Lower leg skin (tissue), 4 donors: Measurements from ENCODE around the gene PCARE. TPM values are rescaled to one million over a fixed set of nuclear protein-coding genes. Genes with fewer than 3 reads are reported as not detected.

Experiments used
- DNase-seq, 2 donors: peaks; one replicate each; pipeline ENCODE4 v3.0.0-alpha.2; 2019; ENCODE audit warnings: low spot score in 2 of 2
- H3K4me3 ChIP-seq: fragments of 200-600 bp; sonication (generic); 2 replicates; pipeline ENCODE4 v1.5.1; 2017; ENCODE audit warnings: mild to moderate bottlenecking, low read depth; ENCODE audit not compliant: poor library complexity, severe bottlenecking
- CTCF ChIP-seq, 3 donors: fragments of 450-650 bp; IDR thresholded peaks; one replicate each; pipeline ENCODE4 v1.5.1; 2016; ENCODE audit warnings: antibody characterized with exemption in 3 of 3, mild to moderate bottlenecking in 3 of 3, moderate library complexity in 2 of 3
- POLR2A ChIP-seq, 2 donors: fragments of 450-650 bp; IDR thresholded peaks; one replicate each; pipeline ENCODE4 v1.6.1; 2016 to 2017; ENCODE audit warnings: antibody characterized with exemption in 2 of 2, mild to moderate bottlenecking in 1 of 2, moderate library complexity in 1 of 2
- WGBS, 2 donors: methylation state at CpG; one replicate each; pipeline ENCODE4 v1.1.5; 2018; 5-methylcytosine and 5-hydroxymethylcytosine counted together
- intact Hi-C: fragments of 100-400 bp; cut with DNase I; formaldehyde crosslinking; loops from one replicate; pipeline ENCODE4 v1.15.0; 2023; ENCODE audit warnings: low total_unique reads
- total RNA-seq, 4 donors: library from RNA; depleted of rRNA; stranded (reverse); fragments of >200 nt; gene quantifications; one replicate each; pipeline ENCODE4 v1.1.0, GENCODE V29; 2016

The PCARE gene
- total RNA-seq, 4 donors from 2014 or later: 0.02 to 0.13 TPM; not detected in 2

DNA sequence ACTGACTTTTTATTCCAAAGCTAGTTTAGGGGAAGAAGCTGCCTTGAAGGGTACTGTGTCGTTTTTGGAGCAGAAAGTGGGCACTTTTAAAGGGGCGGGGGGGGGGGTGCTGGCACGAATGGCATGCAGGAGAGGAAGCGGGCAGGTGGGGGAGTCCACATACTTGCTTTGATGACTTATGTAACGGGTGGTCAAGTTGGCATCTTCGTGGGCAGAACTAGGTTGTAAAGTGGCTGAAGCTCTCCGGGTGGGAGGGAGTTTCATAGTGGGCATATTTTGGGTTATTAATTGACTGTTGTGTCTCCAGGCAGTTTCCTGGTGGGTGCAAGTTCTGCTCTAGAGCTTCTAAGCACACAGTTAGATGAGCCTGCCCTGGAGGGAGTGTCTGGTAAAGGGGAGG is 19.9 kb downstream of the PCARE start:
- TF ChIP-seq POLR2A (IDR thresholded peaks at IDR 0.05) (no peak), CTCF (IDR thresholded peaks at IDR 0.05) (no peak)
- intact Hi-C loops: no loop called here
- no peak for DNase-seq
- WGBS, 2 donors: 65 to 85% methylated on average over 7 of the region's 7 CpGs
- no peak overlapping the region for H3K4me3 ChIP-seq

DNA sequence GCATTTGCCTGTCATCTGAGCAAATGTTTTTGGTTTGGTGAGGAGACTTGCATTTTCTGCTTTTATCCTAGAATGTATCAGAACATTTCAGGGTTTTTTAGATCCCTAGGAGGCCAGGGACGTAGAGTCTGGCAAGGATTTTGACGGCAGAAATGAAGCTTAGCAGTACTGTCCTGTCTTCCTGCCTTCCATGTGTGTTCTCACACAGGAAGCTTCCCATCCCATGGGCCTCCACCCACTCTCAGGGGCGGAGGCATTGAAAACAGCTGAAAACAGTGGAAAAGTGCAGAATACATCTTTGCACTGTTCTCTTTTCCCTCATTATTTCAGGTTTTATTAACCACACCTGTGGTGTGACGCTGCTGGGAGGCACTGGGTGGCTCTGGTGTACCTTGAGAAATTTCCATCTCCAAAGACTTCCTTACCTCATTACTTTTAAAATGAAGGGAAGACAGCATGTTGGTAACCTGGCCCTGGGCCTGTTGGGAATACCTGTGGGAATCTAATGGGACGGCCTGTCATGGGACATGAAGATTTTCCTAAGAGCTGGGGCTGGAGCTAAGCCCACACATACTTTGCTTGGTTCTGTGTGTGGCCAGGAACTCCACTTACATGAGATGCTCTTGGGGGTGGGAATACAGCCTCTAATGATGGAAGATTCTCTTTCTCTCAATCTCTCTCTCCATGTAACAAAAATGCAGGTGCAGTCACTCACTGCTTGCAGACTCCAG is 20.5 kb downstream of the PCARE start:
- no peak for TF ChIP-seq CTCF (IDR thresholded peaks at IDR 0.05)
- no peak for TF ChIP-seq POLR2A (IDR thresholded peaks at IDR 0.05)
- H3K4me3 ChIP-seq: no peak overlapping the region
- intact Hi-C loops: no loop called here
- WGBS, 2 donors: 36 to 45% methylated on average over 5 of the region's 5 CpGs
- no peak for DNase-seq

DNA sequence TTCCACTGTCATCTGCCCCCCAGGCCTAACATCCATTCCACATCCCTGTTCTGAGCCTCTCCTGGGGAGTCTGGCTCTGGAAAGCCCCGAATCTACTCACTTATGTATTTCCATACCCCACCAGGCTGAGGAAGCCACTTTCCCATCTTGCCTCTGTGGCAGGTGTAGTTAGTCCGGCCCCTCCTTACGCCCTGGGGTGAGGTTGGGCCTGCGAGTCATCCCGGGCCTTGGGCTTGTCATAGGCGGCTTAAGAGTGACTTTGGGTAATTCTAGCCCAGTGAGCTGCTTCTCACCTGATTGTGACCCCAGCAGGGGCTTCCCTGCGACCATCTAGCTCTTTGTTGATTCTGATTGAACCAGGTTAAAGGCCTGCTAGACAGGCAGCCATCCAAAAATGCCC is 21.1 kb downstream of the PCARE start:
- WGBS, 2 donors: 44 to 58% methylated on average over 7 of the region's 7 CpGs
- TF ChIP-seq CTCF (IDR thresholded peaks at IDR 0.05) (no peak), POLR2A (IDR thresholded peaks at IDR 0.05) (no peak)
- DNase-seq: no peak
- no peak overlapping the region for H3K4me3 ChIP-seq
- intact Hi-C loops: no loop called here

DNA sequence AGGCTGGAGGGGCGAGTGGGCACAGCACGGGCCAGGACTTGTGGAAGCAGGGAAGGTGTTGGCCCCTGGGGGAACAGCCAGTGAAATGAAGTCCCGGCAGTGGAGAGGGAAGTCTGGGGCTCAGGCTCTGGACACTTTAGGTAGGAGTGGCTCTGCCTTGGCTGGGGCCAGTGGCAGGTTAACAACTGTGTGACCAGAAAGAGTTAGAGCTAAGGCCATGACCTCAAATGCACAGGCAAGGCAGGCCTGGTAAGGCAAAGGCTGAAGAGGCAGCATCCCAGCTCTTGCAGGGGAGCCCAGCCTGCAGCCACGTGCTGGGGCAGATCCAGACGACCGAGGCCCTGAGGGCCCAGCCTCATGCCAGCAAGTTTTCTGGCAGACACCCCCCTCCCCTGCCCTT is 21.5 kb downstream of the PCARE start:
- intact Hi-C loops: no loop called here
- 44 to 48% methylated on average over 6 of the region's 6 CpGs for WGBS, 2 donors
- H3K4me3 ChIP-seq: no peak overlapping the region
- TF ChIP-seq CTCF (IDR thresholded peaks at IDR 0.05) (no peak), POLR2A (IDR thresholded peaks at IDR 0.05) (no peak)
- no peak for DNase-seq

GRCh38 chr2:29051730-29052129 is 22.6 kb downstream of the PCARE start:
- TF ChIP-seq POLR2A (IDR thresholded peaks at IDR 0.05): no peak
- TF ChIP-seq CTCF (IDR thresholded peaks at IDR 0.05): no peak
- DNase-seq: no peak
- no peak overlapping the region for H3K4me3 ChIP-seq
- 91 to 99% methylated on average over 8 to 12 of the region's 12 CpGs for WGBS, 2 donors
- intact Hi-C loops: no loop called here

GRCh38 chr2:29050591-29050990 is 23.7 kb downstream of the PCARE start:
- intact Hi-C loops: no loop called here
- no peak overlapping the region for H3K4me3 ChIP-seq
- 85 to 91% methylated on average over 8 of the region's 8 CpGs for WGBS, 2 donors
- no peak for DNase-seq
- TF ChIP-seq CTCF (IDR thresholded peaks at IDR 0.05) (no peak), POLR2A (IDR thresholded peaks at IDR 0.05) (no peak)
